GM19372 (cell line): ENCODE results near the gene ABCA1.
"Not testable (repeated sequence)": the region's sequence is repeated elsewhere in the genome, so short reads cannot be mapped to it uniquely, and the experiment has no call there.

Source experiments
- ATAC-seq: cut with Tn5 transposase; IDR thresholded peaks from one replicate; pipeline ENCODE4 v1.9.1; 2021; ENCODE audit warnings: mild to moderate bottlenecking, low read depth, moderate library complexity; ENCODE audit not compliant: unreplicated experiment

Gene ABCA1

GRCh38 chr9:104927912-104928740, at the start of gene ABCA1:
Gene ABCA1, minus strand, starts transcription at chr9:104928155. Its CDS starts 24,476 bp downstream, at chr9:104903679.
- ATAC-seq, result peak; percentile 43

DNA sequence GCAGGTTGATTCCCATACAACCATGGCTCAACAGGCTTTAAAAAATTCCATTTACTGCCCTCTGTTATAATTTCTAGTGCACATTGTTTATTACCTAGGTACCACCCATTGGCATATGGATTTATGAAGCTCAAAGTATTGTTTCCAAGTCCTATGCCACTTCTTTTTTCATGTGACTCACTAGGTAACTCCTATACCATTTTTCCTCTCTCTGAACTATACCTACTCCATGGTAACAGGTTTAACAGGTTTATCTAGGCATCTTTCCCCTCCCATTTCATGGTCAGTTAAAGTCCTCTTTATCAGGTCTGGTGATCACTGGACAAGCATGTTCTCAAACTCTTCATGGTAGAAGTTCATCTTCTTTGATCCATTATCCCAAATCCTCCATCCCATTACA, 49.6 kb upstream of the ABCA1 start:
- ATAC-seq, result no peak

- no peak for ATAC-seq
Measured at GRCh38 chr9:104977168-104977567, 49.2 kb upstream of the ABCA1 start.

DNA sequence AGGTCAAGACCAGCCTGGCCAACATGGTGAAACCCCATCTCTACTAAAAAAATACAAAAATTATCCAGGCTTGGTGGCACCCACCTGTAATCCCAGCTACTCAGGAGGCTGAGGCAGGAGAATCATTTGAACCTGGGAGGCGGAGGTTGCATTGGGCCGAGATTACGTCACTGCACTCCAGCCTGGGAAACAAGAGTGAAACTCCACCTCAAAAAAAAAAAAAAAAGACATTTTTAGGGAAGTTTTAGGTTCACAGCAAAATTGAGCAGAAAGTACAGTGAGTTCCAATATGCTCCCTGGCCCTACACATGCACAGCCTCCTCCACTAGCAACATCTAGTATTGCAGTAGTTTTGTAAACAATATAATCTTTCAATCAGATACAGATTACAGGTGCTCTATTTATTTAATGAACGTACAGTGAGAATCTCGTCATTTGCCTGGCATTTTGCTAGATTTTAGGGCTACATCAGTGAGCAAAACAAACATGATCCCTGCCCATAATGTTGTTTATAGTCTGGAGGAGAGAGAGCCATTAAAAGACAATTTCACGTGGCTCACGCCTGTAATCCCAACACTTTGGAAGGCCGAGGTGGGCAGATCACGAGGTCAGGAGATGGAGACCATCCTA, 48.1 kb upstream of the ABCA1 start:
- not testable (repeated sequence) for ATAC-seq

DNA sequence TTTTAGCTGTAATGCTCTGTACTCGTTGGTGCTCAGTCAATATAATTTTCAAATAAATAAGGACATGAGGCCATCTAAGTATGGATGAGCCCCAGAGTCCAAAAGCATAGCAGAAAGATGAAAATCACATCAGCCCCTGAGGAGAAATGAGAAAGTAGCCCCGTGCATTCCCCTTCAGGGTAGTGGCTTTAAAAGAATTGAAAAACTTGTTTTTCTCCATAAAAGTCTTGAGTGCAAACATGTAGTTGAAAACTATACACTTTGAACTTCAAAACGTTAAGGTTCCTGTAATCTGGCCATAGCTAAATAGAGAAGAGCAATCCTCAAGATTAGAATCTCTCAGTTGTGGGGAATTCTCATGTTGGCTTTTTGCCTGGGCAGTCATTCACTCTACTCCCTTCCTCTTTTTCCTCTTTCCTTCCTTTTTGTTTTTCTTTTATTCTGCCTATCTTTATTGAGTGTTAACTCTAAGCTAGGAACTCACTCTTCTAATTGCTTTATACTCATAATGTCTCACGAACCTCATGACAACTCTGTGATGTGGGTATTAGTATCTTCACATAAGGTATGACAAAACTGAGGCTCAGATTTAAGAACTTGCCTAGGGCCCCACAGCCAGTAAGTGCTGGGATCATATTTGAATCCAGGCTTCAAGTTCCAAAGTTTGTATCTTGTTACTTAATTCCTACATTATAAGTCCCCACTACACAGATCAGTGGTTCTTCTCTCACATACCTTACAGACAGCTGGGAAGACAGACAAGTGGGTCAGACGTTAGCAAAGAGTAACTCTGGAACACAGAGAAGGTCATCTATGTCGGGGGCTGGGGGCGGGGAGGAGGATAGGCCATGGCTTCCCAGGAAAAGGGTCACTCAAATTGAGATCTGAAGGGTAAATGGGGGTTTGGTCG, 46.4 kb upstream of the ABCA1 start:
- no peak for ATAC-seq

DNA sequence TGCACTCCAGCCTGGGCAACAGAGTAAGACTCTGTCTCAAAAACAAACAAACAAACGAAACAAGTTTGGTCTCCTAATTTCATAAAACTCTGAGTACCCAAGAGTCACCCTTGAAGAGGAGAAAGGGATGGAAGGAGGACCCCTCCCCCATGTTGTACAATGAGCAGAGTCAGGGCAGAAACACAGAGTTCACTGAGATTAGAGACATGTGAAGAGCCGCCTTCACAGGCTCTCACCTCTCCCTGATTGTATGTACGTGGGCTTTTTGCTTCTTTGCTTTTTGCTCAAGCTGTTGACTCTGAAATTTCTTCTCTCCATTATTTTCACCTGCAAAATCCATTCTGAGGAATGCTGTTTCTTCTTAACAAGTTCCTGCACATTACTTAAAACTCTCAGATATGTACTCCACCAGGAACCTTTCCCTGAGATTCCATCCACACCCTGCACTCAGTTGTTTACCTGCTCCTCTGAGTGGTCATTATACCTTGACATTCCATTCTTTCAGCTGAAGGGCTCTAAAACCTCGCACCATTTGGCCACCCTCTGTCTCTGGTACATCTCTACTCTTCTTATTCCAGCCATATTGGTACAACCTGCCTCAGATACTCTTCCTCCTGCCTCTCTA, 44.4 kb upstream of the ABCA1 start:
- ATAC-seq, result no peak

- ATAC-seq, result no peak
Measured at GRCh38 chr9:104971511-104971910, 43.6 kb upstream of the ABCA1 start.

DNA sequence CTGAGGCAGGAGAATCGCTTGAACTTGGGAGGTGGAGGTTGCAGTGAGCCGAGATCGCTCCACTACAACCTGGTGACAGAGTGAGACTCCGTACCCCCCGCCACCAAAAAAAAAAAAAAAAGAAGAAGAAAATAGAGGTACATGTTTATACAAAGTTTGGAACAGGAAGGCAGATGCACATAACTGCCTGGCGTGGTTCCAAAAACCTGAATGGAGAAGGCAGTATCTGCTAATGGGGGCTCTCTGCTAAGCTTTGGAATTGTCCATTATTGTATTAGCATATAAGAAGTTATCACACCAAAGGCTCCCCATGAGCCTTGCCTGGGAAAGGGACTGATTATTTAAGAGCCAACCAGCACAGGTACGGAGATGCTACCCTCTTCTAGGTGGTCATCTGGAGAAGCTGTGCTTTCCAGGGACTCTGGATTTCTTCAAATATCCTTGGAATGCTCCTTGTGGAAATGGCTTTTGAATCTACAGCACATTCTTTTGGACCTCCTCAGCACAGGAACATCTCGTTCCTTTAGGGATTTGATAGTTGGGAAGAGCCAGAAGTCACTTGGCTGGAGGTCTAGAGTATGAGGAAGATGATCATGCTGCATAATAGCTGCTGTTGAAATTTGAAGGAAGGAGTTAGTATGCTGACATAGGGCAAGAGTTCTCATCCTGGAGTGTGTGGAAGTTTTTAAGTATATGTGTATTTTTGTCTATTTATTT, 42.5 kb upstream of the ABCA1 start:
- ATAC-seq, result no peak

GRCh38 chr9:104969116-104969515, 41.2 kb upstream of the ABCA1 start:
- no peak for ATAC-seq

GRCh38 chr9:104968025-104968982, 40.3 kb upstream of the ABCA1 start:
- peak; percentile 100 for ATAC-seq

DNA sequence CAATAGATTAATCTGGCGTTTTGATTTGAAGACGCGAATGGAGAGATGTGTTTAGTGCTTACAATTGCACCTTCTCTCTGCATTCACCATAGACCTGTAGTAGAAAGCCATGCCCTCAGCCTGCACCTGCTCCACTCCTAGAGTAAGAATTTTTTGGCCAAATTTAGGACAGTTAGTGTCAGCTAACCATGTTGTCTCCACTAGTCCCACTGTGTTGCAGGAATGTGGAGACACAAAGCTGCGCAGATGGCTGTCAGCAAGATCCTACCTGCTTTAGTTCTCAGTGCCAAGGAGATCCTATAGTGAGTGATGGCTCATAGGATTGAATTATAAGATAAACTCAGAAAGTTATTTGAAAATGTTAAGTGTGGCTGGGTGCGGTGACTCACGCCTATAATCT, 35.1 kb upstream of the ABCA1 start:
- no peak for ATAC-seq

- no peak for ATAC-seq
Measured at GRCh38 chr9:104961701-104962359, 33.9 kb upstream of the ABCA1 start.

GRCh38 chr9:104961238-104961637, 33.3 kb upstream of the ABCA1 start:
- ATAC-seq, result peak; percentile 89

DNA sequence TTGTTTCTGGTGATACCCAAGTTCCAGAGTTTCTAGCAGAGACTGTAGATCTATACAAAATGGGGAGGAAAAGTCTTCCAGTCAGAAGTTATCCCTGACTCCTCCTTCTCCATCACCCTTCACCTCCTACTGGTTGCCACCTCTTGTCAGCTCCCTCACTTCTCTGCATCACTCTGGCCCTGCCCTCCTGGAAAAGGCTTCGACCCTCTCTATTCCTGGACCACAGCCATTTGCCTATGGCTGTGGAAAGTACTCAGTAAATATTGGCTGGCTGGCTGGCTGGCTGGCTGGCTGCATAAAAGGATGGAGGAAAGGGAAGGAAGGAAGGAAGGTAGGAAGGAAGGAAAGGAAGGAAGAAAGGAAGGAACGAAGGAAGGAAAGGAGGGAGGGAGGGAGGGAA, 32.7 kb upstream of the ABCA1 start:
- ATAC-seq, result no peak

- no peak for ATAC-seq
Measured at GRCh38 chr9:104958751-104959150, 30.8 kb upstream of the ABCA1 start.

DNA sequence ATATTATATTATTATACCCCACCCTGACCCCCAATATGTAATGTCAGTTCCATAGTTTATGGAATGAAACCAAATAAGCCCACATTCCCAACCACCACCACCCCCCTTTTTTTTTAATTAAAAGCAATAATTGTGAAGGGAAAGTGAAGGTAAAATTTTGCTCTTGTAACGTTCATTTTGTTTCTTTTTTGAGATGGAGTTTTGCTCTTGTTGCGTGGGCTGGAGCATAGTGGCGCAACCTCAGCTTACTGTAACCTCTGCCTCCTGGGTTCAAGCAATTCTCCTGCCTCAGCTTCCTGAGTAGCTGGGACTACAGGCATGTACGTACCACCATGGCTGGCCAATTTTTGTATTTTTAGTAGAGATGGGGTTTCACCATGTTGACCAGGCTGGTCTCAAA, 30.1 kb upstream of the ABCA1 start:
- not testable (repeated sequence) for ATAC-seq

DNA sequence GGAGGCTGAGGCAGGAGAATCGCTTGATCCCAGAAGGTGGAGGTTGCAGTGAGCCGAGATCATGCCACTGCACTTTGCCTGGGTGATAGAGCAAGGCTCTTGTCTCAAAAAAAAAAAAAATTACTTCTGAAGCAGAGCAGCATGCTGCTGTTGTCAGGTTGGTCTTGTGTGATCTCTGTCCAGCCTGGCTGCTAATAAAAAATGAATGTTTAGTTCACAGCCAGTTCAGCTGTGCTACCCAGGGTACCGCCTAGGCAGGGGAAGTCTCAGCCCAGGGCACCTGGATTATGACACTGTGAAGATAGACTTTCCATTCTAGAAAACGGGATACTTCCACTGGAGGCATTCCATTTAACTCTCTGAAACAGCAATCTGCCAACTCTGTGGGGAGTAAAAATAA, 23.5 kb upstream of the ABCA1 start:
- no peak for ATAC-seq

DNA sequence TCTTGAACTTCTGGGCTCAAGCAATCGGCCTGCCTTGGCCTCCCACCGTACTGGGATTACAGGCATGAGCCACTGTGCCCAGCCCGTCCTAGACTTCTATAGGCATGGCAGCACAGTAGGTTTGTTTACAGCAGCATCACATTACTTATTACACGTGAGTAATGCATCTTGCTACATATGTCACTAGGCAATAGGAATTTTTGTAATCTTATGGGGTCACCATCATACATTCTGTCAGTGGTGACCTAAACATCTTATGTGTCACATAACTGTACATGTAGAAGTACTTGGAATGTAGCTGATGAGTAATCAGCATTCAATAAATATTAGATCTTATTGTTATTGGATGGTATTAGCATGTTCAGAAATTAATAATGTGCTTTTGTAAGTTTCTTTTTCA, 22.9 kb upstream of the ABCA1 start:
- no peak for ATAC-seq
